Activated naive CD4-positive, alpha-beta T cell treated with Interleukin-2 at 50 U/mL for 16 hours (primary cell): ENCODE results near the gene FAM209A.
A peak's percentile ranks its signal among the peaks of the same experiment; 100 is the strongest.
"Not testable (repeated sequence)": the region's sequence is repeated elsewhere in the genome, so short reads cannot be mapped to it uniquely, and the experiment has no call there.

Experiments
- DNase-seq: peaks from one replicate; pipeline ENCODE4 v3.0.0-alpha.2; 2020

Gene FAM209A, protein sequence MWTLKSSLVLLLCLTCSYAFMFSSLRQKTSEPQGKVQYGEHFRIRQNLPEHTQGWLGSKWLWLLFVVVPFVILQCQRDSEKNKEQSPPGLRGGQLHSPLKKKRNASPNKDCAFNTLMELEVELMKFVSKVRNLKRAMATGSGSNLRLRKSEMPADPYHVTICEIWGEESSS

DNA sequence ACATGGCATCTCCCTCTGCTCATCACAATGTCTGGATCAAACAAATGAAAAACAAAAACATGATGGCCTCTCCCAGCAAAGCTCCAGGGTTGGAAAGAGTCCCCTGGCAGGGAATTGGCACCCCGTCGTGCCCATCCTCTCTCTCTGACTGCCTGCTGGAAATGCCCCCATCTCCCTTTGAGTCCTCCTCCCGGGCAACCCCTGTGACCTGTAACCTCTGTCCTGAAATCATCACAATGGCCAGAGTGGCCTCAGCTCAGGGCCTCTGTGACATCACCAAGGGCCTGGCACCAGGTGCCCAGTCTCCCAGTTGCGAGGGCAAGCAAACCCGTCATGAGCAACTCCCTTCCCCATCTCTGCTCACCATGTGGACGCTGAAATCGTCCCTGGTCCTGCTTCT lies at the start of gene FAM209A:
FAM209A (plus strand) TSS at position 301 of the 400 bp plus-strand sequence; CDS start at position 366, 65 bp downstream.
- not testable (repeated sequence) for DNase-seq

DNA sequence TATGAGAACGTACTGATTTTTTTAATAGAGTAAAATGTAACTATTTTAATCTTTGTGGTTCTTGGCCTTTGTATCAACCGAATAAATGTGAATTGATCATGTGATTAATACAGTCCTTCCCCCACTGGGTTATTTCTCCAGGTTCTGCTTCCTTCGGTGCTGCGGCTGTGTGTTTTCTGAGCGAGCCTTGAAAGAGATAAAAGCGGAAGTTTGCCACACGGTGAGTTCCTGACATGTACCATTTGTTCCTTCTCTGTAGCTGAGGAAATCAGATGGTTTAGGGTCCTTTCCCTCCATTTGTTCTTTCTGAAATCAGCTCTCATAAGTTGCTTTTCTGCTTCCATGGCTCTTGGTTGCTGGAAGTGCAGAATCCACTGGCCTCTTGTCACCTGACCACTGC lies 40.6 kb upstream of the FAM209A start:
- no peak for DNase-seq

DNA sequence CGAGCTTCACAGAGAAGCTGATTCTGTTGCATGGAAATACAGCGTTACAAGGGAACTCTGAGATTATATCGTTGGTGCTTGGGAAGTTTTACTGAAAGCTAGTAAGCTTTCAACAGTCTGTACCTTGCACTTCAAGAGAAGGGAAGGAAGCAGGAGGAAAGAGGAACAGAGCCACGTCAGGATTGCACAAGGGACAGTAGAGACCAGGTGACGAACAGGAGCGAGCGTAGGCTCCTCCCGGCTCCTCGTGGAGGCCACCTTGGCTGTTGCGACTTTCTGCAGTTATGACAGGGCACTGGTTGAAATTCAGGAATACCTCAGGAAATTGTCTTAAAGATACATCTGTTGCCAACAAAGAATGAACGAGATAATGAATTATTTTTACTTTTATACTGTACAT lies 37.3 kb upstream of the FAM209A start:
- DNase-seq: no peak

DNA sequence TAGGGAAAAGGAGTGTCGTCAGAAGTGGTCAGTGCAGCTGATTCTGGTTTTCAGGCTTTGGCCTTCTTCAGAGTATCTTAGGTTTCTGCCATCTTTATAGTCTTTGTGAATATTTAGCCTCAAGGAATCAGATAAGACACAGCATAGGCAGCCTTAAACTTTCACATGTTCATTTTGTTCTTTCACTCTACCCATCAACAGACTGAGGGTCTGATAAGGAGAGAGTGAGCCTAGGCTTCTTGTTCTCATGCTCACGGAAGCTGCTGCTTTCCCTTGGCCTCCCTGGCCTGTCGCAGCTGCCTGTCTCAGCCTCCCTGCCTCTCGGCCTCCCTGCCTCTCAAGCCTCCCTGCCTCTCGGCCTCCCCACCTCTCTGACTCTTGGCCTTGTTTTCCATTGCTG lies 36.0 kb upstream of the FAM209A start:
- DNase-seq: no peak

DNA sequence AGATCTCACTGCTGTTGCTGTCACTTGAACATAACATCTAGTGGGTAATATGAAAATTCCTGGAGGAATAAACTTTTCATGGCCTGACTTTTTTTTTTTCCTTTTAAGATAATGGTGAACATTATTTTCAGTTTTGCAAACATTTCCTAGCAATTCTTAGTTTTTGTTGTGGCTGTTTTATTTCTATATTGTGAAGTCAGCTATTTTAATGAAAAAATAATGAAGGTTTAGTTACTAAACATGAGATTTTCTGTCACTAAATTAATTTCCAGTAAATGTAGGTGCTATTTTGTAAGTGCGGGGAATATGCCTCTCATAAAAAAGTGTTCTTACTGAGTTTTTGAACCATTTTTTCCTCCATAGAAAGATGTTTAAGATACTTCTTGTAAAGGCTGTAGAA lies 23.4 kb upstream of the FAM209A start:
- DNase-seq: no peak

DNA sequence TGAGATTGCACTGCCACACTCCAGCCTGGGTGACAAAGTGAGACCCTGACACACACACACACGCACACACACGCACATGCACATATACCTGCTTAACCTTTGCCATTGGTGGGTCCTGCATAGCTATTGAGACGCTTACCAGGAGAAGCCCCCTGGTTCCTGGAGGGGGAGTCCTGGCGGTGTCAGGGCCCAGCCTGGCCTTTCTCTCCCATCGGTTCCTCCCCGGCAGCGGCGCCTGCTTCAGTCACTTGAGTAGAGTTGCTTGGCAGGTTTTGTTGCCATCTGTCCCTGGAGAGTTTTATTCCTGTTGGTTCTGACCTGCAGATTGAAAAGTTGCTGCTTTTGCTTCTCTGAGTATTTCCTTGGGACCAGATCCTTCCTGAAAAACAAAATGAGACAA lies 20.6 kb upstream of the FAM209A start:
- no peak for DNase-seq

DNA sequence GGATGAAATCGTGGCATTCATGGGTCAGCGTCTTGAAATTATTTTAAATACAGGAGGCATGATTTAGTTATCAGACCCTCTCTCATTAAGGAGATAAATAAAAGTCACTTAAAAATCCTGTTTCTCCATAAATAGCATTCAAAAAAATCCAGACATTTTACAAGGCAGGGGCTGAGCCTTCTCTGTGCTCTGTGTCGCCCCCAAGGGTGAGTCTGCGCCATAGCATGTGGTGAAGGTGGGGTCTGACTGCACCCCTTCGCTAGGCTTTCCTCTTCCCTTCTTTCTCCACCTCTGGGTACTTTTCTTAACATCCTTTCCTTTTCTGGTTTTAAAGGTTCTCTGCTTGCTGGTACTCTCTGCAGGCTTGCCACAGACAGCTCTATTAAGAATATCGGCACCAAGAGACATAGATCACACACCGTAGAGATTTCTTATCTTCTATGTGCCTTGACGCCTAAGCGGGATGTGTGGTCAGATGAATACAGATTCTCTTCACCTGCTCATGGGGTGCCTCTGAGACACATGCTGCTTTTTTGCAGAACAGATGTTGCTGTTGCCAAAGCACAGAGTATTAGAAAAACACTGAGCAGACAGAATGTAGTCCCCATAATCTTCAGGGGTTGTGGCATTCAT lies 20.1 kb upstream of the FAM209A start:
- DNase-seq: peak; percentile 13

DNA sequence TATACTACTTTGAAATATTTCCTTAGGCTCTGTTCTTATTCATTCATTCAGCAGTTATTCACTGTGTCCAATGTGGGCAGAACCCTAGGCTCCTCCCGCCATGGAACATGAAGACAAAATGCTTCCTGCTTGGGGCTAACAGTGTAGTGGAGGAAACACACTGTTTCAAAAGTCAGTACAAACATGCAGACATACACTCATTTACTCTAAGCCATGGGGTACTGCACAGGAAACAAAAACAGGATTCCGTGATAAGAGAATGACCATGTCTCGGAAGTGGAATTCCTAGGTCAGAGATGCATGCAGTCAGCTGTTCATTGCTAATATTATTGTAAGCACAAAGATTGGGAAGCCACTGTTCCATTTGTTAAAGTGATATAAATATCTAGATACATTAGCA lies 18.4 kb upstream of the FAM209A start:
- no peak for DNase-seq

DNA sequence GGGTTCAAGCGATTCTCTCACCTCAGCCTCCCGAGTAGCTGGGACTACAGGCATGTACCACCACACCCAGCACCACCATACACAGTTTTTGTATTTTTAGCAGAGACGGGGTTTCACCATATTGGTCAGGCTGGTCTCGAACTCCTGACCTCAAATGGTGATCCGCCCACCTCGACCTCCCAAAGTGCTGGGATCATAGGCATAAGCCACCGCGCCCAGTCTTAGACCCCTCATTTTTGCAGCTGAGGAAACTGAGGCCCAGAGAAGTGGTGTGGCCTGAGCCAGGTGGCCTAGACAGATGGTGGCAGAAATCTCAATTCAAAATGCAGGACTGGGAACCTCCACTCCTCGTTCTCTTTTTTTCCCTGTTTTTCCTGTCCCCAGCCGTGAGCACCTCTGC lies 12.6 kb upstream of the FAM209A start:
- DNase-seq: no peak

DNA sequence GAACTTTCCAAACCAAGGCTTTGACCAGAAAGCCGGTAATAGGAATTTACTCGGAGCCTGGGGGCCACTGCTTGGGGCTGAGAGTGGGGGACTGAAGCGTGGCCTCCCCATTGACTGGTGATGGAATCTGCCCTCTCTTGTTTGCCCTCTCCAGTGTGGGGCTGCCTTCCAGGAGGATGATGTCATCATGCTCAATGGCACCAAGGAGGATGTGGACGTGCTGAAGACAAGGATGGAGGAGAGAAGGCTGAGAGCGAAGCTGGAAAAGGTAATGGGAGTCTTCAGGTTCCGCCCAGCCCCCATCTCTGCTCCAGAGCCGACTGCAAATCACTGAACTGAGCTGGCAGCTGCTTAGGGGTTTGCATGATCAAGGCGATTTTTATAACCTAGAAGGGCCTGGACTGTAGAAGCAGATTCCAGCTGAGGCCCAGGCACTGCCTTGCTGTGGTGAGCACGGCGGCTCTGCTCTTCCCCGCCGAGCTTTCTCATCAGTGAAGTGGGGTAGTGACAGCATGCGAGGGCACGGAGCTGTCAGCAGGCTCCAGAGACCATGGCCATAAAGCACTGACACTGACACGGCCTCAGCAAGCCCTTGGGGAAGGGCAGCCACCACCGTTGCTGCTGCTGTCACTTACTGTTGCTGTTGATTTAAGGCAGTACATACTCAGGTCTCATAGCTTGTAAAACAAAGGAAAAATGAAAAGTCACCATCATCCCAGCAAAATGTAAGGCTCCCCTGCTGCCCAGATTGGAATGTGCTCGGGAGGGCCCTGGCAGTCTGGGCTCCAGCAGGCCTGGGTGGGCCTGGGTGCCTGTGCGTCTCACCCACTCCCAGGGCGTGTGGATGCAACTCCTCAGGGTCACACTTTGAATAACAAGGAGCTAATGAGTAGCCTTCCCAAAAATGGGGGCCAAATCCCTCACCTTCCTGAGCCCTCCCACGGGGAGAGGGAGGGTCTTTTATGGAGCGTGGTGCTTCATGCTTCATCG lies 11.1 kb upstream of the FAM209A start:
- DNase-seq: no peak

DNA sequence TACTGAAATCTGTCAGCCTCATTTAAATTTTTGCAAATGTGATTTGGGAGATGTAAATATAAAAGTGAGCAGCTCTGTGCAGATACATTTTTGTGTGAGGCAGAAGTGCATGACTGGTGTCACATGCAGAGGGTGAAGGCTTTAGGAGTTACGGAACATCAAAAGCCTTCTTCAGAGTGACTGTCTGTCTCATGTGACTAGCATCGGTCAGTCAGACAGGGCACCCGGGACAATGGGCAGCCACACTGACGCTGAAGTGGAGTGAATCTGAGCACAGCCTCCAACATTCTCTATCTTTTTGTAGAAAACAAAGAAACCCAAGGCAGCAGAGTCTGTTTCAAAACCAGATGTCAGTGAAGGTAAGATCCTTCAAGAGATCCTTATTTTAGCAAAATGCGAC lies 7.9 kb upstream of the FAM209A start:
- no peak for DNase-seq

DNA sequence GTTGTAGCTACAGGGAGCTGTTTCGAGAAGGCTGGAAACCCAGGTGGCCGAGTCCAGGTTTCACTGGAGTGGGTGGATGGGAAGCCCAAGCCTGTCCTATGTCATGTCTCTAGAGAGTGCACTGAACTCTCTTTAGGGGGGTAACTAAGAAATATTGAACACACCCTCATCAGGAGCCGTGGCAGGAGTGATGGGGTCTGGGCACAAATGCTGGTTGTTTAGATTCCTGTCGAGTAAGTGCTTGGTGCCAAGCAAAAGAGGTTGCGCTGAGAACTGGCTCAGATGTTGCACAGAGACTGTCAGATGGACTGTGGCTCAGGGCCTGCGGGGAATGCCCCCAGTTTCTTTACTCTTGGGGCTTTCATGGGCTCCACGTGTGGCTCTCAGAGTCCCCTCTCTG lies 7.3 kb upstream of the FAM209A start:
- DNase-seq: no peak

DNA sequence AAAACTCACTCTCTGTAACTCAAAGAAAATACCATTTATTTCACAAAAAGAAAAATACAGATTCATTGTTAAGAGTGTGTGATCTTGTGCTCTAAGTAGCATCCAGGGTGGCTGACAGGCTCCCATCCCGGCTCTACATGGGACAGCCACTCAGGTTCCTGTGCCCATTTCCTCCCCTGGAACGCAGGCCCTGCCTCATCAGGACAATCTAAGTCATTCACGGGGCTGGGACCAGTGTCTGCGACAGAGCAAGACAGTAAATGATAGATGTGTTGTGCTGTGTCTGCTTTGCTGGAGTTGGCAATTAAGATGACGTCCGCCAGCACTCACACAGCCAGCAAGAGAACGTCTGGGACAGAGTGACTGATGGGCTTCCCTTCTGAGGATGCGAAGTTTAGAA lies 6.9 kb upstream of the FAM209A start:
- no peak for DNase-seq

DNA sequence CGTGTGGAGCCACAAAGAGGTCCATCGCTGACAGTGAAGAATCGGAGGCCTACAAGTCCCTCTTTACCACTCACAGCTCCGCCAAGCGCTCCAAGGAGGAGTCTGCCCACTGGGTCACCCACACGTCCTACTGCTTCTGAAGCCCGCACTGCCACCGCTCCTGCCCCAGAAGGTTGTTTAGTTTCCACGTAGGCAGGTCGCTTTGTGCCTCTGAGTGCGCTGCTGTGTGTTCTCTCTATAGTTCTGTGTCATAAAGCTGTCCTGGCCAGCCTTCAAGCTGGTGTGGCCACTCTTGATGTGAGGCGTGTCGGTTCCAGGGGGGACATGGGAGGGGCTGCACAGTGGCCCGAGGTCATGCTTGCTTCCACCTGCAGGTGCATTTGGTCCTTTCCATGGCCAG lies 6.4 kb upstream of the FAM209A start:
- no peak for DNase-seq

DNA sequence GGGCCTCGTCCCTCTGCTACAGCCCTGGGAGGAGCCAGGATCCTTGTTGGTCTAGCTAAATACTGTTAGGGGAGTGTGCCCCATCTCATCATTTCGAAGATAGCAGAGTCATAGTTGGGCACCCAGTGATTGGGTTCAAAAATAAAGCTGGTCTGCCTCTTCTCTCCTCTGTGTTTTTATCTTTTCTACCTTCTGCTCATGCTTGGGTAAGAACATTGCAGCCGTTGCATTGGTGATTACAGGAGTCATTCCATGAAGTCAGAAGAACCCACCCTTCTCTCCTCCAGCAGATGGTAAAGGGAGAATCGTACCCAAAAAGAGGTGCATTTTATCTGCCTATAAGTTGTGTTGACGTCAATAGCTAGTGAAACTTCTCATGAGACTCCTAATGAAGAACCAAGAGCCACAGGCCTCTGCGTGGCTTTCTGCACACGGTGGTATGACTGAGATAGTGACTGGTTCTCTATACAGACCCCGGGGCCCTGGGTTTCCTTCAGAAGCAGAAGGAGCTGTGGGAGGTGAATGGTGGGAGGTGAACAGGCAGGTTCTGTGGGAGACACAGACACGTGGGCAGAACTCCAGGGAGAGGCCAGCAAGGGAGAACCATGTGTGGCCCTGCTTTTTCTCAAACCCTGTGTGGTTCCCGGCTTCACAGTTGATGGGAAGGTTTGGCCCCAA lies 5.7 kb upstream of the FAM209A start:
- no peak for DNase-seq

DNA sequence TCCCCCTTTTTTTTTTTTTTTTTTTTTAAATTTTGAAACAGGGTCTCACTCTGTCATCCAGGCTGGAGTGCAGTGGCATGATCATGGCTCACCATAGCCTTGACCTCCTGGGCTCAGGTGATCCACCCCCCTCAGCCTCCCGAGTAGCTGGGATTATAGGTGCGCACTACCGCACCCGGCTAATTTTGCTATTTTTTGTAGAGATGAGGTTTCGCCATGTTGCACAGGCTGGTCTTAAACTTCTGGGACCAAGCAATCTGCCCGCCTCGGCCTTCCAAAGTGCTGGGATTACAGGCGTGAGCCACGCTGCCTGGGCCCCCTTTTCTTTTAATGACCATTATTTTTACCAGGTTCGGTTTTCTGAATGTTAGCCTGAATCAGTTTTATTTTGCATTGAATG lies 5.0 kb upstream of the FAM209A start:
- DNase-seq: no peak

DNA sequence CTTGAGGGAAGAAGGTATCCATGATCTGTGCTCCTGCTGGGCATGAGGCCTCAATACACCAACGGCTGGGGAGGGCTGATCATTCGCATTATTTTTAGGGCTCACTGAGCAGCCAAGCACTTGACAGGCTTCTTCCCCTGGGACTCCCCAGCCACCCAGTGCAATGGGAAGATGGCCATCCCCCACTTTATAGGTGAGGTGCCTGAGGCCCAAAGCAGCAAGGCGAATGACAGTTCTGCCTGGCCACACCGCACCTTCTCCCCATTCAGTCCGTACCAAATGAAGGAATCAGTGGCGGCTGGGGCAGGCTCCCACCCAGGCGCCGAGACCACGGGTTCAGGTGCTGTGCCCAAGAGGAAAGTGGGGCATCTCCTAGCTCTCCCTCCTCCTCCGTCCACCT lies 4.4 kb upstream of the FAM209A start:
- no peak for DNase-seq

DNA sequence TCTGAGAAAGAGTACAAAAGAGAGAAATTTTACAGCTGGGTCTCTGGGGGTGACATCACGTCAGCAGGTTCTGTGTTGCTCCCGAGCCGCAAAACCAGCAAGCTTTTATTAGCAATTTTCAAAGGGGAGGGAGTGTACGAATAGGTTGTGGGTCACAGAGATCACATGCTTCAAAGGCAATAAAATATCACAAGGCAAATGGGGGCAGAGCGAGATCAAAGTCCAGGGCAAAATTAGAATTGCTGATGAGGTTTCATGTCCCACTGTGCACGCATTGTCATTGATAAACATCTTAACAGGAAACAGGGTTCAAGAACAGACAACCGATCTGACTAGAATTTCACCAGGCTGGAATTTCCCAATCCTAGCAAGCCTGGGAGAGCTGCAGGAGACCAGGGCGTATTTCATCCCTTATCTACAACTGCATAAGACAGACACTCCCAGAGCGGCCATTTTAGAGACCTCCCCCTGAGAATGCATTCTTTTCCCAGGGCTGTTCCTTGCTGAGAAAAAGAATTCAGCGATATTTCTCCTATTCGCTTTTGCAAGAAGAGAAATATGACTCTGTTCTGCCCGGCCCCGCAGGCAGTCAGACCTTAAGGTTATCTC lies 3.7 kb upstream of the FAM209A start:
- not testable (repeated sequence) for DNase-seq

DNA sequence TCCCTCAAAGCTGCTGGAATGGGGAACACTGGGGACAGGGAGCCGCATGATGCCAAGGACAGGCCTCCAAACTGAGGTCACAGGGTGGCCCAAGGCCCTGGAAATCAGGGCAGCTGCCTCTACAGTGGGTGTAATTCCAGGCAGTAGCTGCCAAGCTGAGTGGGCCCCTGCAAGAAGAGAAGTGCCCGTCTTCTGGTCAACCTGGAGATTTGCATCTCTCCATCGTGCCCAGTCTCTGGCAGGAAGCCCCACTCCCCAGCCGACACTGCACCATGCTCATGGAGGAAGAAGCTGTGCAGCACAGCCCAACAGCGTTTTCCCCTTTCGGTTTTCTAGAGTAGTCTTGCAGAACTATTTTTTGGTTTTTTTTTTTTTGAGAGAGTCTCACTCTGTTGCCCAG lies 2.2 kb upstream of the FAM209A start:
- DNase-seq: no peak

DNA sequence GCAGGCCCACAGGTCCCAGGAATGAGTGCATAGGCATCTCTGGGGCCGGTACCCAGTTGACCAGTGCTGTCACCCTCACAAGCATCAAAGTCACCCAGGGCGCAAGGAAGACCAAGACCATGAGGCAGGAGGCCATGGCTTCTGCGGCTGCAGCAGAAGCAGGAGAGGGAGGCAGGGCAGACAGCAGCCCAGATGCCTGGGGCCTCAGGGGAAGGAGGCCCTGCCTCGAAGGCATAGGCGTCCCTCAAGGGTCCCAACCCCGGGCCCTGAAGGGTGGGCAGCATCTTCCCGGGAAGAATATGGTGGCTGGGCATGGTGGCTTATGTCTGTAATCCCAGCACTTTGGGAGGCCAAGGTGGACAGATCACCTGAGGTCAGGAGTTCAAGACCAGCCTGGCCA lies 3.0 kb downstream of the FAM209A start:
- DNase-seq: no peak

DNA sequence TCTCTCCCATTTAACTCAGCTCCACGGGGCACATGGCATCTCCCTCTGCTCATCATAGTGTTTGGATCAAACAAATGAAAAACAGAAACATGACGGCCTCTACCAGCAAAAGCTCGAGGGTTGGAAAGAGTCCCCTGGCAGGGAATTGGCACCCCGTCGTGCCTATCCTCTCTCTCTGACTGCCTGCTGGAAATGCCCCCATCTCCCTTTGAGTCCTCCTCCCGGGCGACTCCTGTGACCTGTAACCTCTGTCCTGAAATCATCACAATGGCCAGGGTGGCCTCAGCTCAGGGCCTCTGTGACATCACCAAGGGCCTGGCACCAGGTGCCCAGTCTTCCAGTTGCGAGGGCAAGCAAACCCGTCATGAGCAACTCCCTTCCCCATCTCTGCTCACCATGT lies 8.4 kb downstream of the FAM209A start, which contains the start of gene FAM209B:
FAM209B (plus strand) TSS at position 301 of the 400 bp plus-strand sequence; CDS start at position 397, 96 bp downstream.
- DNase-seq: not testable (repeated sequence)

DNA sequence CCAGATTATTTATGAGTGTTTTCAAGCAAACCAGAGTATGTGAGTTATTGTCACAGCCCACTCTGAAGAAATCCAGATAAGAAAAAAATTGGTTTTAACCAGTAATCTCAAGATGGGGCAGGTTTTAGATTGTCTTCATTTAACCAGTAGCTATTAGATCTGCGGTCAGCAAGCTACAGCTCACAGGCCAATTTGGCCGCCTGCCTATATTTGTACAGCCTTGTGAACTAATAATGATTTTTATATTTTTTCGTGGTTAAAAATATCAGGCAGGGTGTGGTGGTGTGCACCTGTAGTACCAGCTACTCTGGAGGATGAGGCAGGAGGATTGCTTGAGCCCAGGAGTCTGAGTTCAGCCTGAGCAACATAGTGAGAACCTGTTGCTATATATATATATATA lies 13.5 kb downstream of the FAM209A start:
- no peak for DNase-seq

DNA sequence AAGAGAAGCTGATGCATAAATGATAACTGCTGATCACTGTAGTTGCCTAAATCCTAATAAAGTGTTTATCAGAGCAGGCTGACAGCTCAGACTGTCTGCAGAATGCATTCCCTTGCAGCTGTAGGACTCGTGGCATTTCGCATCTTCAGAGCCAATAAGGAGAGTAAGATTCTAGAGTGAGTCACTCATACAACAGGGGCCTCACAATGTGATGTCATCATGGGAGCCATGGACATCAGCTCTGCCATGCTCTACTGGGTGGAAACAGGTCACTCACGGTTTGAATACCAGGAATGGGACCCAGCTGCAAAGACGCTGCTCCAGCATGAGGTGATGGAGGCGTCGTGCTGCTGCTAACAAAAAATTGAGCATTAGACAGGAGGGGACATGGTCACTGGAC lies 15.9 kb downstream of the FAM209A start:
- DNase-seq: no peak
